Erythroblast (primary cell): Measurements from ENCODE around the gene TREX2.
A peak's percentile ranks its signal among the peaks of the same experiment; 100 is the strongest.

Source experiments
- DNase-seq, 2 experiments: peaks; one replicate each; lab custom pipeline; 2025; lab: John Stamatoyannopoulos, UW
- GATA1 ChIP-seq: IDR thresholded peaks from 2 replicates; pipeline ENCODE4 v1.6.1; 2011; ENCODE audit warnings: low read depth, mild to moderate bottlenecking, control low read depth, low read length, moderate library complexity
- POLR2A ChIP-seq: IDR thresholded peaks from 2 replicates; pipeline ENCODE4 v1.6.1; 2011; ENCODE audit warnings: mild to moderate bottlenecking, low read length

TREX2 gene, protein sequence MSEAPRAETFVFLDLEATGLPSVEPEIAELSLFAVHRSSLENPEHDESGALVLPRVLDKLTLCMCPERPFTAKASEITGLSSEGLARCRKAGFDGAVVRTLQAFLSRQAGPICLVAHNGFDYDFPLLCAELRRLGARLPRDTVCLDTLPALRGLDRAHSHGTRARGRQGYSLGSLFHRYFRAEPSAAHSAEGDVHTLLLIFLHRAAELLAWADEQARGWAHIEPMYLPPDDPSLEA

DNA sequence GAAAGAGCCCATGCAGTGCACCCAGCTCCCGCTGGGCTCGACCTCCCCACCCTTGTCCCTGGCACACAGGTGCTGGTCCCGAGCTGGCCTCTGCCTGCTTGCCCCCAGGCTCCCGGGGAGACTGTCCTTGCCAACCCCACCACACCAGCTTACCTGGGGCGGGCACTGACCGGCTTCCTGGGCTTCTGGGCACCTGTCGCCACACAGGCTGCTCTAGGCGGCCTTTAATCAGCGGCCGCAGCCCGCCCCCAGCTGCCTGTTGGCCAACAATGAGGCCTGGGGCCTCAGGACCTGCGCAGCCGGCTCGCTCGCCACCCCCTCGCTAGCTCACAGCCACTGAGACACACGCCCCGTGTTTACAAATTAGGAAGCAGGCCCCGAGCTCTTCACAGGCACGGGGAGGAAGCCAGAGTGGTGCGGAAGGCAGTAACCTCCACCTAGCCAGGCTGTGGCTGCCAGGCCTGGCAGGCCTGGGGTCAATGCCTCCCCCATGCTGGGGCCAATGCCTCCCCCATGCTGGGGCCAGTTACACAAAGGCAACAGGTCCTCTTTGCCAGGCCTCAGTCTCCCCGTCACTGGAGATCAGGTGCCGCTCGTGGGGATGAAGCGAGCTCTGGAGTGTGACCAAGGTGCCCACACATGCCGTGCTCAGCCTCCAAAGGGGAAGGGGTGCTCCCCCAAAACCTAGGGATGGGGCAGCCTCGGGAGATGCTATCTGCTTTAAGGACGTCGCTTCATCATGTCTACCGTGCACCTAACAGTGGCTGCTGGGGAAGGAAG, at the start of gene TREX2:
Gene TREX2, minus strand, starts transcription at position 201 of the 780 bp plus-strand sequence. CDS start 626 bp downstream, outside the sequence.
- no peak for DNase-seq
- TF ChIP-seq POLR2A, result no peak
- no peak for TF ChIP-seq GATA1

DNA sequence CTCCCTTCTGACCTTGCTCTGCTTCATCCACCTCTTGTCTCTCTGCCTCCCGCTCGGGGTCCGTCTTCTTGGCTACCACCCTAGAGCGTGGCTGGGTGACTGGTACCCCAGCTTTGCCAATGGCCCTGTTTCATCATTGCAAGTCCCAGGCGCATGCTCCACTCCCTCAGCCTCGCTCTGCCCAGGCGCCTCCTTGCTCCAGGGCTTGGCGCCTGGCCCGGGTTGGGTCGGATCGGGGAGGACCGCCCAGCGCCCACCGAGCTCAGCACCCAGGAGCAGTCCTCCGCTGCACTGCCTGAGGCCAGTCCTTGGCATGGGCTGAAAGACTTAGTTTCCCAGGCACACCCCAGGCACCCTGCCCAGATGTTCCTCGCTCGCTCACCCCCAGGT, 49.5 kb upstream of the TREX2 start:
- DNase-seq, result no peak
- TF ChIP-seq POLR2A, result no peak
- TF ChIP-seq GATA1, result no peak

DNA sequence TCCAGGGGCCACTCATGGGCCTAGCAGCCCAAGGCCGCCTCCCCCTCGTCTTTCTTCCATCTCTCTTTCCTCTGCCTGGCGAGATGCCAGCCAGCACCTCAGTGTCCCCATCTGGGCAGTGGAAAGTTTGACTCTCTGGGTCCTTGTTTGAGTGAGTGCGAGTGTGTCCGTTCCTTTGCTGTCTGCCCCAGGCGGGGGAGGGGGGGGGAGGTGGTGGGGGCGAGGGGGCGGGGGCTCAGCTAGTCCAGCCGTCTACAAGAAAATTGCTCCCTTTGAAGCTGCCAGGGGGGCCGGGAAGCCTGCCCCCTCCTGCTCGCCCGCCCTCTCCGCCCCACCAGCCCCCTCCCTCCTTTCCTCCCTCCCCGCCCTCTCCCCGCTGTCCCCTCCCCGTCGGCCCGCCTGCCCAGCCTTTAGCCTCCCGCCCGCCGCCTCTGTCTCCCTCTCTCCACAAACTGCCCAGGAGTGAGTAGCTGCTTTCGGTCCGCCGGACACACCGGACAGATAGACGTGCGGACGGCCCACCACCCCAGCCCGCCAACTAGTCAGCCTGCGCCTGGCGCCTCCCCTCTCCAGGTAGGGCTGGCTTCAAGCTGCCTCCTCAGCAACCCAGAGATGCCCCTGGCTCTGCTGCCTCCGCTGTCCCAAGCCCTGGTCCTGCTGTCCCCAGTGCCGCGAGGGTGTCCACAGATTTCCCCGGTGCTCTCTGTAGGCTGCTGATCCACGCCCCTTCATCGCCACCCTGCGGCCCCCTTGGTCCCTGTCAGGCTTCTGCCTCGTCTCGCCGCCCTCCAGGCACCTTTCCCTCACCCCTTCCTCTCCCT, 48.9 kb upstream of the TREX2 start, which contains the start of gene BGN:
Gene BGN, plus strand, starts transcription at position 440 of the 821 bp plus-strand sequence. CDS start 9,652 bp downstream, outside the sequence.
- TF ChIP-seq GATA1, result no peak
- TF ChIP-seq POLR2A, result no peak
- DNase-seq, result peak in 1 of 2 experiments; percentile 1

DNA sequence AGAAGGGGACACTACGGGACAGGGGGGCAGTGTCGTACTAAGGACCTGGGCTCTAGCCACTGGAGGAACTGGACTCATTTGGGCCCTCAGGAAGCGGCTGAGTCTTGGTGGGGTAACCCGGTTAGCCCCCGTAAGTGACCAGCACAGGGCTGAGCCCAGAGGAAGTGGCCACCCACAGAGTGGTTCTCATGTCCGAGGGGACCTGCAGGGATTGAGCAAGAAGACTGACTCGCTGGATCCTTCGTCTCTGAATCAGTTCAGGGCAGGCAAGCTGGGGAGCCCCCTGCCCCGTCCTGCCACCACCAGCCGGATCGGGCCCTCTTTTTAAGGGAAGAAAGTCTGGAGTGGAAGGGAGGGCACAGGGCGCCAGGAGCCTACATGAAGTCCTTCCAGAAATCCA, 48.2 kb upstream of the TREX2 start:
- TF ChIP-seq GATA1 (no peak), POLR2A (no peak)
- no peak for DNase-seq

DNA sequence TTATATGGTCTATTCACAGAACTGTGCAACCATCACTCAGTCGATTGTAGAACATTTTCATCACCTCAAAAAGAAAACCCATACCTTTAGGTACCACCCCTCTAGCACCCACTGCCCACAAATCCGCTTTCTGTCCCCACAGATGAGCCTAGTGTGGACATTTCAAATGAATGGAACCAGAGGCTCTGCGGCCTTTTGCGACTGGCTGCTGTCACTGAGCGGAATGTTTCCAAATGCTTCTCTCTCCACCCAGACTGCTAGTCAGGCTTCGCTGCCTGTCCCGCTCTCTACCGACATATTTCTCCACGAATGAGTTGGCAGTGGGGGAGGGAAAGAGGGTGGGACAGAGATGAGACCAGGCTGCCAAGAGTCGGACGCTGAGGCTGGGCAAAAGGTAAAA, 47.2 kb upstream of the TREX2 start:
- DNase-seq, result no peak
- TF ChIP-seq GATA1, result no peak
- no peak for TF ChIP-seq POLR2A

DNA sequence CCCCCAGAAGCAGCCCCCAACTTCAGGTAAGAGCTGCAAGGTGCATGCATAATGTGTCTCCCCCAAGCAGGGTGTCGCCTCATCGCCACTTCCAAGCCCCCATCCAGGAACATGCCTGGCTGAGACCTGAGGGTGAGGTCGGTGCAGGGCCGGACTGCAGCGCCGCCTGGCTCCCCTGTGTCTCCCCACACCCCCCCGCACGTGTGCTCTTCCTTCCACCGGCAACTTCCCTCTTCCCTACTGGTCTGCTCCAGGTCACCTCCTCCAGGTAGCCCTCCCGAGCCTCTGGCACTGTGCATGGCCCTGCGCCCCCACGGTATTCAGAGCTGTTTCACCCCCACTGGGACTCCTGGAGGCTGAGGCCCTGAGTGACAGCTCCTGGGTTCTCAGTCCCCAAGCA, 46.7 kb upstream of the TREX2 start:
- DNase-seq, result no peak
- no peak for TF ChIP-seq GATA1
- TF ChIP-seq POLR2A, result no peak

DNA sequence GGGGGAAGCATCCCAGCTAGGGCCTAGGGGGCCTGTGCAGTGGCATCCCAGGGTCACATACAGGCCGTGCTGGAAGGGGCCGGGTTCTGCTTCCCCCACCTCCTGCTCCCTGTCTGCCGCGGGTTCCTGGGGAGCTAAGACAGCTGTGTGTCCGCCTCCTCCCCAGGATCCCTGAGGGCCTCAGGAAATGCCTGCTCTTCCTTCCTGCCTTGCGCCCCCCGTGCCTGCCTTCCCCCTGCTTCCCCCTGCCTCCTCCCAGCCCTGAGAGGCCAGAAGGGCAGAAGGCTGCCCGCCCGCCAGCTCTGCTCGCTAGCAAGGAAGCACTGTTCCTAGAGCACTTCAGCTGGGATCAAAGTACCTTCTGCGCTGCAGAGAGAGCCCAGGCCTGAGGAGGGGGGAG, 46.1 kb upstream of the TREX2 start:
- TF ChIP-seq GATA1 (no peak), POLR2A (no peak)
- no peak for DNase-seq

DNA sequence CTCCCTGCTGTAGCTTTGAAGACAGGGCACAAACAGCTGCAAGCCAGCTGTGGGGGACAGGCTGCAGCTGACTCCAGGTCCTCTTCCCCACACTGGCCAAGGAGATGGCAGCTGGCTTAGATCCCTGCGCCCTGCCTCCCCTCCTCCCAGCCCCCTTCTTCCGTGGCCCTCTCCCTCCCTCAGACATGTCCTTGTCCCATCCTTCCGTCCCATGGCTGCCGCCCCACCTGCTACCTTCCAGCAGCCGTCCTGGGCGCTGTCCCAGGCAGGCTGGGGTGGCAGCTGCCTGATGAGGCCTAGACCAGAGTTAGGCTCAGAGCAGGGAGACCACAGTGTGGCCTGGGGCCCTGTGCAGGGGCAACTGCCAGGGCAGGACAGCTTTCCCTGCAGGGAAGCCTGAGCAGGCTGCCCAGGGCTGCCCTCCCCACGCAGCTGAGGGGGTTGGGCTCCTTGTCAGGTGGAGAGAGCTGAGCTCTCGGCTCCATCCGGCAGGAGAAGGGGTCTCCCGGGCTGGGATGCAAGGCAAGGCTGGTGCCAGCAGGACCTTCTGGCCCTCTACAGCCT, 45.6 kb upstream of the TREX2 start:
- DNase-seq, result no peak
- TF ChIP-seq POLR2A, result no peak
- no peak for TF ChIP-seq GATA1

DNA sequence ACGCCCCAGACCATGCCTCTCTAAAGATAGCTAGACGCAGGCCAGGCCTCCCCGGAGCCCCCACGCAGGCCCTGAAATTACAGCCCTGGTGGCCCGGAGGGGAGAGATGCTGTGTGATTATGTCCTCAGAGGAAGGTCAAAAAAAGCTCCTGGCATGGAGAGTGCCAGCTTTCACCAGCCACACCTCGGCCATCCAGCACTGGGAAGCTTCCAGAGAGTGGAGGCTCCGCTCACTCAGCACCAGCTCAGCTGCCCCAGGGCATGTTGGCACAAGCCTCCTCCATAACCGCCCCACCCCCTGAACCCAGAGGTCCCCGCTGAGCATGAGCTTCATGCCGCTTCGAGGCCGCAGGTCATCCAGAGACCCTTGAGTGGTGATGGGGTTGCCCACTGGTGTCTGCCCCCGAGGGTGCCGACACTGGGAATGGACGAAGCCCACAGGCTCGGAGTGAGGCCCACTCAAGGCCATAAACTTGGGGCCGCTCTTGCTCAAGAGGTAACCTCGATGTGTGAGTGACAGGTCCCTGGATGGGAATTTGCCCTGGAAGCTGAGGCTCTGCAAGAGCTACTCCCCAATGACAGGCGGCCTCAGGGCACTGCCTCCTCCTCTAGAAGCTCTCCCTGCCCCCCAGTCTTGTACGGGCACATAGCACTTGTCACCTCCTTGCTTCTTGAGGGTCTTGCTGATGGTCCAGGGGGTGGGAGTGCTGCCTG, 44.5 kb upstream of the TREX2 start:
- TF ChIP-seq GATA1 (no peak), POLR2A (no peak)
- no peak for DNase-seq

DNA sequence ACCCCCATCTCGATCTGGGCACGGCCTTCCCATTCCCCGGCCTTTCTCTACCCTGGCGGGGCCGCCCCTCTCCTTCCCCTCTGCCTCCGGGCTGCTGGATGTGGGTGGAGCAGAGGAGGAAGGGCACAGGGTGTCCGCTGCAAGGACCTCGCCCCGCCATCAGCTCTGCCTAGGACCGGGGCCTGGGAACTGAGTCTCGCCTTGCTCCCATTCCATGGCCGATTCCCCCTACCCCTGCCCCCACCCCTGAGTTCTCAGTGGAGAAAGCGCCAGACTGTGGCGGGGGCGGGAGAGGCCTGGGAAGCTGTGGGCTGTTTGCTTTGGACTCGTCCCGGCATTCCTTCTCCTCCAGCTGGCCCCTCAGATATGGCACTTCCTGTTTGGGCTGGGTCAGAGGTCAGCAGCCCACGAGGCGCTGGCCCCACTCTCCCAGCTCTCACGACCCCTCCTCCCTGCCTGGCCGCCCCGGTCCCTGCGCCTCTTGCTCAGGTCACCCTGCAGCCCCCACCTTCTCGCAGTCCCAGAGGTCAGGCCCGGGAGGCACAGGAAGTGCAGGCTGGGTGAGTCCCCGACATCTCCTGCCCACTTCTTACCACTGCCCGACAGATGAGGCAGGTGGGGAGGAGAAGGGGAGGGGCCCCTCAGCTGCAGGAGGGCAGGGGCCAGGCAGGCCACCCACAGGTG, 42.5 kb upstream of the TREX2 start:
- no peak for TF ChIP-seq POLR2A
- no peak for TF ChIP-seq GATA1
- no peak for DNase-seq

DNA sequence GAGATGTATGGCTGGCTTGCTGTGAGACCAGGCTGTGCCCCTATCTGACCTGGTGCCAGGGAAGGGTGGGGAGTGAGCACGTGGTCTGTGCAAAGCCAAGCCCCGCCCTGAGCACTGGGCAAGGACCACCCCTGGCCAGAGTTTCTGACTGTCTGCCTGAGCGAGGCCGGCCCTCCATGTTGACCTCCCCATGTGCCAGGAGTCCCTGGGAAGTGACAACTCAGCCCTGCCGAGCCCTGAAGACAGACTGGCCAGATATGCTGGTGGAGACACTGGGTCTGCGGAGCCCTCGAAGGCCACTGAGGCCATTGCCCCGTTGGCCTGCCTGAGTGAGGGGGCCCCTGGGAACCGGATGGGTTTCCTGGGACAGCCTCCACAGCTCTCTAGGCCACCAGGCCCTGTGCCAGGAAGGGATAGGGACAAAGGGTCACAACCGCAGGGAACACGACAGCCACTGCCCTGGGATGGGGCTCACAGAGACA, 41.8 kb upstream of the TREX2 start:
- TF ChIP-seq POLR2A, result no peak
- no peak for TF ChIP-seq GATA1

DNA sequence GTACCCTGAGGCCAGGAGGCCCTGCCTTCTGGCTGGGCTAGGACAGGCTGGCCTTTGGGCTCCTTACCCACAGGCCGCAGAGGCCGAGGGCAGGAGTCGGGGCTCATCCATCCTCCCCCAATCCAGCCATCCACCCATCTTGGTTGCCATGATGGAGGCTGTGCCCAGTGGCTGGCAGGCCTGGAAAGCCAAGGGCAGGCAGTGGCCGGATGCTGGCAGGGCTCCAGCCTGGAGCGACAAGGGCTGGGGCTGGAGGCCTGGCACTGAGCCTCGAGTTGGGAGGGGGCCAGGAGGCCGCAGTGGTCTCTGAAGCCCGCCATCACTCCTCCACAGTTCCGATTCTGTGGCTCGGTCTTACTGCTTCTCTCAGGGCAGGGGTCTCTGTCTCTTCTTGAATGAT, 40.3 kb upstream of the TREX2 start:
- DNase-seq, result no peak
- TF ChIP-seq POLR2A (no peak), GATA1 (no peak)

More for the DNA sequence above, 41.8 kb upstream of the TREX2 start:
- no peak for DNase-seq
